B cell (primary cell): Measurements from ENCODE around the gene ADGRF1. TPM values are rescaled to one million over a fixed set of nuclear protein-coding genes. Genes with fewer than 3 reads are reported as not detected.

Experiments
- ATAC-seq: fragments of 200-7000 bp; cut with Tn5 transposase; one replicate; pipeline ENCODE4 v1.10.0; 2021; ENCODE audit warnings: low read depth, mild to moderate bottlenecking, moderate number of reproducible peaks, moderate library complexity
- CTCF ChIA-PET: fragments of 350-600 bp; sonication (Branson Sonifier 250); formaldehyde crosslinking; loops from one replicate; lab custom pipeline; 2021; ENCODE audit warnings: antibody characterized with exemption, inconsistent platforms; lab: Charles Lee
- POLR2A ChIA-PET: fragments of 350-600 bp; sonication (Branson Sonifier 250); formaldehyde crosslinking; loops from one replicate; lab custom pipeline; 2021; ENCODE audit warnings: antibody characterized with exemption; lab: Charles Lee
- DNase-seq: peaks from one replicate; pipeline ENCODE4 v3.0.0; 2013
- H2AFZ ChIP-seq: 2 replicates; pipeline ENCODE4 v1.6.1; 2012; ENCODE audit warnings: mild to moderate bottlenecking, low read depth, low read length; ENCODE audit not compliant: insufficient read depth, poor library complexity, severe bottlenecking
- H3K27ac ChIP-seq, 2 donors: 1 replicate in 1 of 2; 2 replicates in 1 of 2; pipeline ENCODE4 v1.5.1; 2012 to 2013; ENCODE audit warnings: low read length in 2 of 2, mild to moderate bottlenecking in 2 of 2, moderate library complexity in 1 of 2
- H3K27me3 ChIP-seq, 4 experiments: fragments of 200-600 bp in 1 of 4; sonication (generic) in 1 of 4; replicated peaks in 1 of 4; 1 replicate in 2 of 4; 2 replicates in 2 of 4; pipeline versions ENCODE4 v1.6.1 to v1.7.0; 2013 to 2016; ENCODE audit warnings: low read length in 3 of 4, mild to moderate bottlenecking in 2 of 4, mixed read lengths in 1 of 4, moderate library complexity in 1 of 4; ENCODE audit not compliant: insufficient read depth in 4 of 4, control insufficient read depth in 3 of 4; ENCODE audit errors: control extremely low read depth in 1 of 4
- H3K36me3 ChIP-seq, 2 experiments: replicated peaks in 1 of 2; 1 replicate in 1 of 2; 2 replicates in 1 of 2; pipeline versions ENCODE4 v1.6.1 to v1.7.1; 2013; ENCODE audit warnings: low read length in 1 of 2; ENCODE audit not compliant: insufficient read depth in 2 of 2, control insufficient read depth in 1 of 2; ENCODE audit errors: control extremely low read depth in 1 of 2, extremely low read depth in 1 of 2
- H3K4me1 ChIP-seq, 2 donors: fragments of 200-600 bp in 1 of 2; sonication (generic) in 1 of 2; 1 replicate in 1 of 2; 2 replicates in 1 of 2; pipeline versions ENCODE4 v1.5.1 to v1.6.1; 2013 to 2017; ENCODE audit warnings: low read length in 2 of 2; ENCODE audit not compliant: control insufficient read depth in 2 of 2, insufficient read depth in 2 of 2
- H3K4me2 ChIP-seq: replicated peaks from 2 replicates; pipeline ENCODE3; 2012; ENCODE audit warnings: mild to moderate bottlenecking, low read depth, low read length; ENCODE audit not compliant: poor library complexity, severe bottlenecking
- H3K4me3 ChIP-seq, 5 experiments: fragments of 200-600 bp in 1 of 5; sonication (generic) in 1 of 5; 1 replicate in 3 of 5; 2 replicates in 2 of 5; pipeline versions ENCODE4 v1.5.1 to v1.7.0; 2011 to 2016; ENCODE audit warnings: low read length in 4 of 5, mild to moderate bottlenecking in 4 of 5, low read depth in 2 of 5, control low read depth in 1 of 5, moderate library complexity in 1 of 5; ENCODE audit not compliant: insufficient read depth in 1 of 5; ENCODE audit errors: control extremely low read depth in 1 of 5, extremely low read depth in 1 of 5
- H3K79me2 ChIP-seq: fragments of 200-600 bp; sonication (generic); one replicate; pipeline ENCODE4 v1.6.0; 2016; ENCODE audit warnings: low read length; ENCODE audit not compliant: control insufficient read depth, insufficient read depth
- H3K9ac ChIP-seq: fragments of 200-600 bp; sonication (generic); 2 replicates; pipeline ENCODE4 v1.6.1; 2017; ENCODE audit warnings: mild to moderate bottlenecking, low read length, moderate library complexity
- H3K9me3 ChIP-seq, 3 donors: one replicate each; pipeline versions ENCODE4 v1.6.1 to v1.7.1; 2013; ENCODE audit warnings: low read length in 2 of 3; ENCODE audit not compliant: control insufficient read depth in 2 of 3, insufficient read depth in 1 of 3; ENCODE audit errors: control extremely low read depth in 1 of 3
- H4K20me1 ChIP-seq: 2 replicates; pipeline ENCODE4 v1.6.0; 2012; ENCODE audit warnings: mild to moderate bottlenecking, low read length; ENCODE audit not compliant: insufficient read depth, control insufficient read depth, poor library complexity, severe bottlenecking
- H3K27ac Mint-ChIP-seq: one replicate; pipeline ENCODE4 v1.8.0; 2021; ENCODE audit warnings: mixed read lengths
- H3K27me3 Mint-ChIP-seq: one replicate; pipeline ENCODE4 v1.8.0; 2021; ENCODE audit warnings: mixed read lengths
- H3K4me1 Mint-ChIP-seq: one replicate; pipeline ENCODE4 v1.8.0; 2021; ENCODE audit warnings: mixed read lengths
- H3K4me3 Mint-ChIP-seq: one replicate; pipeline ENCODE4 v1.8.0; 2021; ENCODE audit warnings: mixed read lengths
- H3K9me3 Mint-ChIP-seq: one replicate; pipeline ENCODE4 v1.8.0; 2022; ENCODE audit warnings: mixed read lengths; ENCODE audit not compliant: insufficient read depth
- EZH2 ChIP-seq: IDR thresholded peaks from 2 replicates; pipeline ENCODE4 v1.6.1; 2012; ENCODE audit warnings: borderline replicate concordance, low read depth, mild to moderate bottlenecking, moderate library complexity, low read length; ENCODE audit not compliant: insufficient read depth, poor library complexity, severe bottlenecking
- WGBS: methylation state at CpG from one replicate; pipeline ENCODE4 v1.1.5; 2013; ENCODE audit warnings: missing lambda C conversion rate; ENCODE audit not compliant: insufficient coverage; 5-methylcytosine and 5-hydroxymethylcytosine counted together
- intact Hi-C: fragments of 100-400 bp; cut with micrococcal nuclease; formaldehyde crosslinking; loops from one replicate; pipeline ENCODE4 v1.10.0; 2022
- polyA plus RNA-seq: library from polyadenylated mRNA; depleted of rRNA; stranded (reverse); fragments of >200 nt; gene quantifications from 2 replicates; pipeline ENCODE4 v1.2.3, GENCODE V29; 2012
- total RNA-seq, 2 donors: library from RNA; stranded (reverse); fragments of 120-200 nt in 1 of 2; gene quantifications; 1 replicate in 1 of 2; 2 replicates in 1 of 2; pipeline versions ENCODE4 v1.2.3 to v1.2.4, GENCODE V29; 2013 to 2022
- TF ChIP-seq, protein P1 (sequence below): fragments of 200-600 bp; IDR thresholded peaks from one replicate; pipeline ENCODE4 v1.8.0; 2022; ENCODE audit warnings: antibody characterized with exemption, mild to moderate bottlenecking

The ADGRF1 gene
- total and polyA plus RNA-seq, 2 donors (not counting 1 experiment from before 2014, with no cell fraction given), result not detected

DNA sequence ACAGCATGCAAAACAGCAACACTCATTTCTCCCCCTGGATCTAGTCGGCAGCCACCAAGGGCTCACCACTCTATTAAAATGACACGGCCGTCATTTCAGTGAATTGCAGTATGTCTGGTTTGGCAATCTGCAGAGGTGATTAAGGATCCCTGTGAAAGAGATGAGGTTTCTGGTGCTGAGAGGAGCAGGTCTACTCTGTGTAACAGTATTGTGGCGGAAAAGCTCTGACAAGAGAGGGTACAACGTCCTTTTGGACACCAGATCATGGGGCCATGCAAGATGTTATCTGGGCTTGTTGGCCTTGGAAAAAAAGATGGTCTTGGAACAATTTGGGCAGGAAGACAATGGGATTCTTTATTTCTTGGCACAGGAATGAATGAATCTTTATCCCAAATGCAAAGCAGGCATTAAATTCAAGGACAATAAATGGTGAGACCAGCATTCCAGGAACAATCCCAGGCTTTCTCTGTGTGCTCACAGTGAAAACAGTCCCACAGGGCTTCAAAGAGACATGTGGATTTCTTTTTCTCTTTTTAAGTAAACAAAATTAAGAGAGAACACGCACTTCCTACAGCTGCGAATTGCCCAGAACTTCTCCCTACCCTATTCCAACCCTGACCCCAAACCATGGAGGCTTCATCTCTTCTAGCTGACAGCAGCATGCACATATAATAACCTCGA lies 33.7 kb upstream of the ADGRF1 start:
- Histone ChIP-seq H3K4me3 (no peak overlapping the region), H2AFZ (no peak overlapping the region), H3K27me3 (no peaks in the 10 kb centered on the region), H3K27ac (no peak overlapping the region), H3K36me3 (no peaks in the 10 kb centered on the region), H3K79me2 (no peaks in the 10 kb centered on the region), H3K4me1 (no peaks in the 10 kb centered on the region), H4K20me1 (no peaks in the 10 kb centered on the region), H3K9me3 (no peaks in the 10 kb centered on the region), H3K9ac (no peak overlapping the region), H3K4me2 (no peak overlapping the region)
- H3K4me1 Mint-ChIP-seq, result no peaks in the 10 kb centered on the region
- peaks cover 18% of the 10 kb centered on the region for H3K27me3 Mint-ChIP-seq
- no peak overlapping the region for H3K27ac Mint-ChIP-seq
- TF ChIP-seq, protein P1, sequence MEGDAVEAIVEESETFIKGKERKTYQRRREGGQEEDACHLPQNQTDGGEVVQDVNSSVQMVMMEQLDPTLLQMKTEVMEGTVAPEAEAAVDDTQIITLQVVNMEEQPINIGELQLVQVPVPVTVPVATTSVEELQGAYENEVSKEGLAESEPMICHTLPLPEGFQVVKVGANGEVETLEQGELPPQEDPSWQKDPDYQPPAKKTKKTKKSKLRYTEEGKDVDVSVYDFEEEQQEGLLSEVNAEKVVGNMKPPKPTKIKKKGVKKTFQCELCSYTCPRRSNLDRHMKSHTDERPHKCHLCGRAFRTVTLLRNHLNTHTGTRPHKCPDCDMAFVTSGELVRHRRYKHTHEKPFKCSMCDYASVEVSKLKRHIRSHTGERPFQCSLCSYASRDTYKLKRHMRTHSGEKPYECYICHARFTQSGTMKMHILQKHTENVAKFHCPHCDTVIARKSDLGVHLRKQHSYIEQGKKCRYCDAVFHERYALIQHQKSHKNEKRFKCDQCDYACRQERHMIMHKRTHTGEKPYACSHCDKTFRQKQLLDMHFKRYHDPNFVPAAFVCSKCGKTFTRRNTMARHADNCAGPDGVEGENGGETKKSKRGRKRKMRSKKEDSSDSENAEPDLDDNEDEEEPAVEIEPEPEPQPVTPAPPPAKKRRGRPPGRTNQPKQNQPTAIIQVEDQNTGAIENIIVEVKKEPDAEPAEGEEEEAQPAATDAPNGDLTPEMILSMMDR, result no peak
- TF ChIP-seq EZH2, result no peak
- ATAC-seq (no peak), DNase-seq (no peak)
- ChIA-PET POLR2A (interaction anchor here (0.9 kb wide), 1 partner anchor 11 kb away, joined by 3 read pairs; no protein-coding TSS in a partner anchor), CTCF (interaction anchor here (1.7 kb wide), 1 partner anchor 15 kb away, joined by 5 read pairs; no protein-coding TSS in a partner anchor)
- intact Hi-C loops, result no loop called here
- WGBS, result 91% methylated on average over 5 of the region's 8 CpGs
- H3K9me3 Mint-ChIP-seq, result no peaks in the 10 kb centered on the region
- H3K4me3 Mint-ChIP-seq, result no peak overlapping the region

DNA sequence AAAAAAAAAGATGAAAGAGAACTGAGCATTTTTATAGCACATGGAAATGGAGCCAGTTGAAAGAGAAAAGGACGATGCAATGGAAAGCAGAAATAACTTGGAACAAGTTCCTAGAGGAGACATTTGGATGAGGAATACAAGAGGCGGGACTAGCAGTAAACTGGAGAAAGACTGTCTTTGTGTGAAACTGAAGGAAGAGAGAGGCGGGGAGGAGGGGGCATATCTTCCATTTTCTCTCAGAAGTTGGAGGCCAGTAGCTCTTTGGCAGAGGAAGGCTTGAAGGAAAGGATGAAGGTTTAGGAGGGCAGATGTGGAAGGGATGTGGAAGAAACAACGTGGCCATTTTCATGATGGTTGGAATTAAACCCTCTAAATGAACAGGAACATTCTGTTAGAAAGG lies 33.0 kb upstream of the ADGRF1 start:
- no peaks in the 10 kb centered on the region for H4K20me1 ChIP-seq
- WGBS, result 96% methylated on average over 3 of the region's 4 CpGs
- no peak overlapping the region for H3K27ac ChIP-seq
- no peak overlapping the region for H3K27ac Mint-ChIP-seq
- H3K79me2 ChIP-seq, result no peaks in the 10 kb centered on the region
- H3K4me2 ChIP-seq, result no peak overlapping the region
- no peaks in the 10 kb centered on the region for H3K4me1 Mint-ChIP-seq
- no peaks in the 10 kb centered on the region for H3K9me3 Mint-ChIP-seq
- no peaks in the 10 kb centered on the region for H3K36me3 ChIP-seq
- CTCF ChIA-PET, result no interaction called here
- intact Hi-C loops, result no loop called here
- H3K4me3 ChIP-seq, result no peak overlapping the region
- DNase-seq (no peak), ATAC-seq (no peak)
- no peak overlapping the region for H3K4me3 Mint-ChIP-seq
- no peak overlapping the region for H3K9ac ChIP-seq
- H3K27me3 Mint-ChIP-seq, result peaks cover 18% of the 10 kb centered on the region
- no peak overlapping the region for H2AFZ ChIP-seq
- no peaks in the 10 kb centered on the region for H3K27me3 ChIP-seq
- no peak for TF ChIP-seq EZH2
- TF ChIP-seq, protein P1, result no peak
- no peaks in the 10 kb centered on the region for H3K4me1 ChIP-seq
- no peaks in the 10 kb centered on the region for H3K9me3 ChIP-seq
- POLR2A ChIA-PET, result no interaction called here
